ENCODE data around the gene CYP2C19.

CYP2C19 gene

DNA sequence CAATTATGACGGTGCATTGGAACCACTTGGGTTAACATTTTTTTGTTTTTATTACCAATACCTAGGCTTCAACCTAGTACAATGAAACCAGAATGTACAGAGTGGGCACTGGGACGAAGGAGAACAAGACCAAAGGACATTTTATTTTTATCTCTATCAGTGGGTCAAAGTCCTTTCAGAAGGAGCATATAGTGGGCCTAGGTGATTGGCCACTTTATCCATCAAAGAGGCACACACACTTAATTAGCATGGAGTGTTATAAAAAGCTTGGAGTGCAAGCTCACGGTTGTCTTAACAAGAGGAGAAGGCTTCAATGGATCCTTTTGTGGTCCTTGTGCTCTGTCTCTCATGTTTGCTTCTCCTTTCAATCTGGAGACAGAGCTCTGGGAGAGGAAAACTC lies at the start of gene CYP2C19:
CYP2C19 (plus strand) TSS at position 289 of the 400 bp plus-strand sequence; CDS start at position 314, 25 bp downstream.
- TF ChIP-seq, protein P1, sequence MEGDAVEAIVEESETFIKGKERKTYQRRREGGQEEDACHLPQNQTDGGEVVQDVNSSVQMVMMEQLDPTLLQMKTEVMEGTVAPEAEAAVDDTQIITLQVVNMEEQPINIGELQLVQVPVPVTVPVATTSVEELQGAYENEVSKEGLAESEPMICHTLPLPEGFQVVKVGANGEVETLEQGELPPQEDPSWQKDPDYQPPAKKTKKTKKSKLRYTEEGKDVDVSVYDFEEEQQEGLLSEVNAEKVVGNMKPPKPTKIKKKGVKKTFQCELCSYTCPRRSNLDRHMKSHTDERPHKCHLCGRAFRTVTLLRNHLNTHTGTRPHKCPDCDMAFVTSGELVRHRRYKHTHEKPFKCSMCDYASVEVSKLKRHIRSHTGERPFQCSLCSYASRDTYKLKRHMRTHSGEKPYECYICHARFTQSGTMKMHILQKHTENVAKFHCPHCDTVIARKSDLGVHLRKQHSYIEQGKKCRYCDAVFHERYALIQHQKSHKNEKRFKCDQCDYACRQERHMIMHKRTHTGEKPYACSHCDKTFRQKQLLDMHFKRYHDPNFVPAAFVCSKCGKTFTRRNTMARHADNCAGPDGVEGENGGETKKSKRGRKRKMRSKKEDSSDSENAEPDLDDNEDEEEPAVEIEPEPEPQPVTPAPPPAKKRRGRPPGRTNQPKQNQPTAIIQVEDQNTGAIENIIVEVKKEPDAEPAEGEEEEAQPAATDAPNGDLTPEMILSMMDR (IDR thresholded peaks at IDR 0.05; ENCODE audit: low read depth, low read length, poor library complexity, severe bottlenecking) = no peak
- TF ChIP-seq EZH2phosphoT487 (IDR thresholded peaks at IDR 0.05; ENCODE audit: borderline replicate concordance, low read length) = no peak
- H3F3A ChIP-seq (ENCODE audit: control insufficient read depth, insufficient read depth) = no peaks in the 10 kb centered on the region
- H3K27ac ChIP-seq (ENCODE audit: low read depth, low read length) = no peak within 1 kb of the TSS
- no peak within 1 kb of the TSS for H3K4me2 ChIP-seq (ENCODE audit: low read length)
- H3K79me2 ChIP-seq (ENCODE audit: control insufficient read depth, low read length) = no peaks in the 10 kb centered on the region
- no peak within 1 kb of the TSS for H3K4me3 ChIP-seq (ENCODE audit: low read length)
- no peaks in the 10 kb centered on the region for H3K9me2 ChIP-seq (replicated peaks; ENCODE audit: control insufficient read depth, low read length)
- no peaks in the 10 kb centered on the region for H4K20me1 ChIP-seq (ENCODE audit: control insufficient read depth, insufficient read depth, low read depth, low read length)
- no peaks in the 10 kb centered on the region for H3K27me3 ChIP-seq (ENCODE audit: control insufficient read depth, low read length)
- H3K9me3 ChIP-seq (ENCODE audit: control insufficient read depth, insufficient read depth, low read length) = no peaks in the 10 kb centered on the region
- no peaks in the 10 kb centered on the region for H3K36me3 ChIP-seq (ENCODE audit: control insufficient read depth, low read length)
- no peaks in the 10 kb centered on the region for H3K4me1 ChIP-seq (ENCODE audit: control insufficient read depth, low read length)

DNA sequence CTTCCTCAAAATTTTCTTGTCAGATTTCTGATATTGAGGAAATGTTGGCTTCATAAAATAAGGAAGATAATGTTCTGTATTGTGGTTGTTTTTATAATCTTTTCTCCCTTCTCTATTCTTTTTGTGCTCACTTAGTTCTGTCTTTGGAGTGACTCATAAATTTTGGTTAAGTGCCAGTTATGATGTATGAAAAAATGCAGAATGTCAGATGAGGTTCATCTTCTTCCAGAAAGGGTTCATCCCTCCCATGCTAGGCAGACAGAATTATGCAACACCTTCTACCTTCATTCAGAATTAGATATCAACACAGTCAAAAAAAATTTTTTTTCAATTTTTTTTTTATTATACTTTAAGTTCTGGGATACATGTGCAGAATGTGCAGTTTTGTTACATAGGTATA lies 36.6 kb upstream of the CYP2C19 start:
- Histone ChIP-seq H3K9me3 (ENCODE audit: control insufficient read depth, insufficient read depth, low read length) (no peaks in the 10 kb centered on the region), H3K4me2 (ENCODE audit: low read length) (no peak overlapping the region), H3F3A (ENCODE audit: control insufficient read depth, insufficient read depth) (no peaks in the 10 kb centered on the region), H3K27me3 (ENCODE audit: control insufficient read depth, low read length) (0 out of 2 replicates have a peak, but pooled peaks cover 4% of the 10 kb centered on the region), H3K4me3 (ENCODE audit: low read length) (no peak overlapping the region), H3K27ac (ENCODE audit: low read depth, low read length) (no peak overlapping the region), H3K9me2 (replicated peaks; ENCODE audit: control insufficient read depth, low read length) (no peaks in the 10 kb centered on the region), H3K4me1 (ENCODE audit: control insufficient read depth, low read length) (no peaks in the 10 kb centered on the region), H3K36me3 (ENCODE audit: control insufficient read depth, low read length) (no peaks in the 10 kb centered on the region), H4K20me1 (ENCODE audit: control insufficient read depth, insufficient read depth, low read depth, low read length) (no peaks in the 10 kb centered on the region), H3K79me2 (ENCODE audit: control insufficient read depth, low read length) (no peaks in the 10 kb centered on the region)
- TF ChIP-seq EZH2phosphoT487 (IDR thresholded peaks at IDR 0.05; ENCODE audit: borderline replicate concordance, low read length) = no peak
- TF ChIP-seq, protein P1 (IDR thresholded peaks at IDR 0.05; ENCODE audit: low read depth, low read length, poor library complexity, severe bottlenecking) = no peak

DNA sequence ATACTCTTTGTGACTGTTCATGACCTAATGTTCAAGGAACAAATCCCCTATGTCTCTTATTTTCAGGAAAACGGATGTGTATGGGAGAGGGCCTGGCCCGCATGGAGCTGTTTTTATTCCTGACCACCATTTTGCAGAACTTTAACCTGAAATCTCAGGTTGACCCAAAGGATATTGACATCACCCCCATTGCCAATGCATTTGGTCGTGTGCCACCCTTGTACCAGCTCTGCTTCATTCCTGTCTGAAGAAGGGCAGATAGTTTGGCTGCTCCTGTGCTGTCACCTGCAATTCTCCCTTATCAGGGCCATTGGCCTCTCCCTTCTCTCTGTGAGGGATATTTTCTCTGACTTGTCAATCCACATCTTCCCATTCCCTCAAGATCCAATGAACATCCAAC lies 27.3 kb upstream of the CYP2C19 start:
- no peaks in the 10 kb centered on the region for H3K79me2 ChIP-seq (ENCODE audit: control insufficient read depth, low read length)
- H3K27ac ChIP-seq (ENCODE audit: low read depth, low read length) = no peak overlapping the region

More for the DNA sequence above, 27.3 kb upstream of the CYP2C19 start:
- Histone ChIP-seq H3K4me1 (ENCODE audit: control insufficient read depth, low read length) (no peaks in the 10 kb centered on the region), H3K36me3 (ENCODE audit: control insufficient read depth, low read length) (no peaks in the 10 kb centered on the region), H3K4me2 (ENCODE audit: low read length) (no peak overlapping the region), H3F3A (ENCODE audit: control insufficient read depth, insufficient read depth) (no peaks in the 10 kb centered on the region), H3K9me2 (replicated peaks; ENCODE audit: control insufficient read depth, low read length) (no peaks in the 10 kb centered on the region), H3K27me3 (ENCODE audit: control insufficient read depth, low read length) (no peaks in the 10 kb centered on the region), H4K20me1 (ENCODE audit: control insufficient read depth, insufficient read depth, low read depth, low read length) (no peaks in the 10 kb centered on the region), H3K9me3 (ENCODE audit: control insufficient read depth, insufficient read depth, low read length) (no peaks in the 10 kb centered on the region), H3K4me3 (ENCODE audit: low read length) (no peak overlapping the region)
- TF ChIP-seq, protein P1 (IDR thresholded peaks at IDR 0.05; ENCODE audit: low read depth, low read length, poor library complexity, severe bottlenecking) = no peak
